CD4-positive, alpha-beta T cell treated with Interleukin-4 for 1 hour (primary cell): Measurements from ENCODE around the gene ASTN1.
"Not testable (repeated sequence)": the region's sequence is repeated elsewhere in the genome, so short reads cannot be mapped to it uniquely, and the experiment has no call there.

Experiments used
- DNase-seq, 2 donors: peaks; one replicate each; pipeline ENCODE4 v3.0.0-alpha.2; 2020 to 2022

Gene ASTN1

DNA sequence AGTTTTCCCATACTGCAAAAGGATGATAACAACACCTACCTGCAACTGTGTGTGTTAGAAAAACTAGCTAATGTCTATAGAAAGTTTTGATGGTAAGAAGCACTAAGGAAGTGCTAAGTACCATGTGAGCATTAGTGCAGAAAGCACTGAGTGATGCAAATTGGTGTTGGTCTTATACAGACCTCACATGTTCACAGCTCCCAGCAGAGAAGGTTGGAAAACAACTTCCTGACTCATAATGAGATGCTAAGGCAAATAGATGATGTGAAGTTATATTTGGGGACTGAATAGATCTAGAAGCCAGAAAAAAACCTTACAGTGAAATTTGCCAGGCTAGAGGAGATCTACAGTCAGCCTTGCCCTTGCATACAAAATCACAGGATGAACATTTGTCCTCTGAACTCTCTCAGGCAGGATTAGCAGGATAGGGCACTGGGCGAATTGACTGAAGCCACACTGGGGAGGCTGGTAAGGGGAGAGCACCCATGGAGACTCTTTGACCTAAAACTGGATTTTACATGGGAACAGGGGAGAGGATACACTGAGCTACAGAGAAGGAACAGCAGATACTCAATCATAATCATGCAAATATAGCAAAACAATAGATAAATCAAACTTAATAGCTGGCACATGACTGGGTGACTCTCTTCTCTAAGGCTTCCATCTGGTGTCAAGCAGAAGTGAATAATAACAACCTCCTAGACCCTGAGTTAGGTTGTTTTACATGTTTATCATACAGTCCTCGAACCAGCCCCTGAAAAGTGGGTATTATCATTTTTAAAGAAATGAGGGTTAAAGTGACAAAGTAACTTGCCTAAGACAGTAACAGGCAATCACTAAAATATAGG lies 61.3 kb downstream of the ASTN1 start:
- DNase-seq: no peak

DNA sequence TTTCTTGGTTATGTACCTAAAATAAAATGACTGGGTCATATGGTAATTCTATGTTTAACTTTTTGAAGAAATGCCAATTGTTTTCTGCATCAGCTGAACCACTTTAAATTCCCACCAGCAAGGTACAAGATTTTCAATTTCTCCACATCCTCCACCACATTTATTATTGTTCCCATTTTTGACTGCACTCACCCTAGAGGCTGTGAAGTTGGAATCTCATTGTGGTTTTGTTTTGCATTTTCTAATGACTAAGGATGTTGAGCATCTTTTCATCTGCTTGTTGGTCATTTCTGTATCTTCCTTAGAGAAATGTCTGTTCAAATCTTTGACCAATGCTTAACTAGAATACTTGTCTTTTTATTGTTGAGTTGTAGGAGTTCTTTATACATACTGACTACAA lies 72.5 kb downstream of the ASTN1 start:
- no peak for DNase-seq

DNA sequence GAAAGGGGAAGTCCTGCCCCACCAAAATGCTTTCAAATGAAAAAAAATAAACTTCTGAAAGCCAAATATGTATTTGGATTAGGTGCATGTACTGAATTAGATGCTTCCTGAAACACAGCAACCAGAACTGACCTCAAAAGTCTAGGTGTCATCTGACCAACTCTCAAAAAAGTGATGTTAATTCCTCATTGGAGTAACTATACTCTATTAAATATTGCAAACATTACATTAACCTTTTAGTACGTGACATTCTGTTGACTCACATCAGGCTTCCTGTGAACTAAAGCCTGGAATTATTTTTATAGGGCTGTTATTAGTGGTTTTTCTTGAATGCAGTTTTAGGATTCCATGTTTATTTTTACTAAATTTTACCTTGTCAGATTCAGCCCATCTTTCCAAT lies 73.5 kb downstream of the ASTN1 start:
- no peak for DNase-seq

DNA sequence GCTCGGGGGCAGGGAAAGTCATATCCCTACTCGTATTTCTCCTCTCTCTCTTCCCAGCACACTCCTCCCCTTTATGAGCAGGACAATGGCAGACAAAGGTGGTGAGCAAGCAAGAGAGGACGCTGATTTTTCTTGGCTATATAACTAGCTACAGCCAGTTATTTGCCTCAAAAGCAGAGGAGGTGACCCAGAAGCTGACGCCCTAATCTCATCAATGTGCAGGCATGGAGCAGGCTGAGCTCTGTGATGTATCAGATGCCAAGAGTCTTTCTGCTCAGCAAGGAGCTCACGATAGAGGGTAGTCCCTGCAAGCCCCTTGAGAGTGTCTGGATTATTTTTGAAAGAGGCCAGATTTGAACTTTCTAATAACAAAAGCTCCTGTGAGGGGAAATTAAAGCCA lies 75.5 kb downstream of the ASTN1 start:
- no peak for DNase-seq

DNA sequence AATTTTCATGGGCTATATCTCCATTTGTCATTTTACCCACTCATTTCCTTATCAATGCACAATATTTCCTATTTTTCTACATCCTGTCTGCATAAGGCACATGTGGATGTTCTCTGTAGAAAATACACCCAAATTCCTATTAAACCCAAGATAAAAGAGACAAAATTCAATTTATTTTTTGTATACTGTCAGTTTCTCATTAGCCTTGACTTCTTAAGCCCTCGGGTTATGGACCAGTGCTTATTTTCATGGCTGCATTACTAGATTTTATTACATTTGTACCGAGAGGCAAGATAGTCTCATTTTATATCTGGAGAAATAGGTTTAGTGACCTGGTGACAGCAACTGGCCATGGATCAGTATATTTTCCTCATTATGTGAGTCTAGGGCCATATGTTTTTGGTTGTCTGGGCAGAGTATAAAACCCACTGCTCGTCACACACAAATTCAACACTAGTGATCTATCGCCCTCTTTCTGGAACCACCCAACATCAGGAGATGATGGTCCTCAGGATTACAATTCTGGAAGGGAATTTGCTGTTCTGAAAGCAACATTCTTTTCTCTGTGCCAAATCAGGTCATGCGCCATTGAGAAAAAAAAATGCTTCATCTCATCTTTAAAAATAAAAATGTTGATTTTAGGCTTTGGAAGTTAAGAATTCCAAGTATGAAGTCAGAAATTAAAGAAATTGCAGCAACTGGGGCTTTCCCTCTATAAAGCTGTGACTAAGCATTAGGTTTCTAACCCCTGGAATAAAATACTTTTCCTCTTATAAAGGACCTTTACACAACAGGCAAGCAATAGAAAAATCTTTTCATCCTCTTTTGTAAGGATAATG lies 81.4 kb downstream of the ASTN1 start:
- no peak for DNase-seq

DNA sequence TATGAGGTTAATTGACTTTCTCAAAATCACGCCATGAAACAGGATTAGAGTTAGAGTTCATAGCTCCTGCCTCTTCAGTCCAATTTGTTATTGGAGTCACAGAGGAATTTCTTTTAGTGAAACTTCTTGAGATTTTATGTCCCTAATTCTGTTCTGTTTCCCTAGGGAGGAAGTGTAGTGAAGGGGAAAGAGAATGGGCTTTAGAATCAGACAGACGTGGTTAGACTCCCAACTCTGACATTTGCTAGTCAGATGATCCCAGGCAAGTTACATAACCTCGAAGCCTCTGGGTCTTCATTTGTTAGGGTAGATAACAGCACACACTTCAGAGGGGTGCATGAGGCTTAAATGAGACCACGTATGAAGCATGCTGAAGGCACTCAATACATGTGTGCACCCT lies 83.9 kb downstream of the ASTN1 start:
- DNase-seq: no peak

DNA sequence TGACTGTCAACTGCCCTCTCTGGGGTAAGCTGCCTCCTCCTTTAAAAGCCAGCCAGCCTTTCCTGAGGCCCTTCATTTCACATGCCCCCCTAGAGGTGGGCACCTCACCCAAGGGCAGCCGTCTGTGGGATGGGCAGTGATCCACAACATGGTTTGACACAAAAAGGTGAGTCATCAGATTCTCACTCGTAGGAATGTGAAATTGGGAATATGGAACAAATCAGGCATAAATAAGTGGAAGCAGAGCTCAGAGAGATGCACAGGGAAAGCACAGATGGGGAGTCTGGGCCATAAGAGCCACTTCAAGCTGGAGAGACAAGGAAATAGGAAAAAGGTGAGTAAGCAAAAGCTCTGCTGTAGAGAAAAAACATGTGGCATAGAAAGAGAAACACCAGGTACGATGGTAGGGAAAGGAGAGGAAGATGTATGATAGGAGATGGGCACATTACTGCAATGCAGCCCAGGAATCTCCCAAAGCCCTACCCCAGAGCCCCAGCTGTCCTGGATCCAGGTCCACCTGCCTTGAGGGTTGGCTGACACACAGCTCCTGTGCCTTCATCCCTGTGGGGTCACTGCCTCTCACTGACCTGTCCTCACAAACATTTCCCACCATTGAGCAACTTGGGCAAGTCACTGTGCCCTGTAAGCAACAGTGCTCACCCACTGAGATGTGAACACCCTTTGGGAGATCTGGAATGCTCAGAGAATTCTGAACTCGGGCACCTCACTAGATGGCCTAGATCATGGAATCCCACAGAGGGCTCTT lies 86.6 kb downstream of the ASTN1 start:
- no peak for DNase-seq

DNA sequence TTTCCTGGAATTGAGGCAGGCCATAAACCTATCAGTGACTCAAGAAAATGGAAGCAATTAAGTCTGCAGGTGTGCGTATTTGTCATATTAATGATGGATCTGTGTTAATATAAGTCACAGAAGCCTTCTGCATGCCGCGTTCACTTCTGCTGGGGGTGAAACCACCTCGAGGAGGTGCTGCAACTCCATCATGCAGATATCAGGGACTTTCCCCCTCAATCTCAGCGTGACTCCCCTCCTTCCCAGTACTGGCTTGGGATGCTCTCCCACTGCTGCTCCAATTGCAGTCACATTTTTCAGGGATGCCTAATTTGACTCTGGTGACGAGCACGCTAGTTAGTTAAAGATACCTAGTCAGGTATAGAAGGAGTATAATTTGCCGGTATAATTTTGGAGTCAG lies 87.5 kb downstream of the ASTN1 start:
- no peak for DNase-seq

DNA sequence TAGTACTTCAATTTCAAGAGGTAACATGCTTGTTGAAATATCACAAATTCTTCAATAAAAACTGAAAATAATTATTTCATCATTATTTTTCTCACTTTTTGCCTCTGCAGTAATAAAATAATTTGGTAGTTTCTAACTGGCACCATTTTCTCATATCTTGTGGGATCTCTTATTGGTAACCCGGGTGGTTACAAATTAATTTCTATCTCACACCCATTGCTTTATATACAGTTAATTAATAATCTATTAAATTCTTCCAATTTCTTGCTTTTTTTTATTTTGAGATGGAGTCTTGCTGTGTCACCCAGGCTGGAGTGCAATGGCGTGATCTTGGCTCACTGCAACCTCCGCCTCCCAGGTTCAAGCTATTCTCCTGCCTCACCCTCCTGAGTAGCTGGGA lies 89.7 kb downstream of the ASTN1 start:
- not testable (repeated sequence) for DNase-seq

DNA sequence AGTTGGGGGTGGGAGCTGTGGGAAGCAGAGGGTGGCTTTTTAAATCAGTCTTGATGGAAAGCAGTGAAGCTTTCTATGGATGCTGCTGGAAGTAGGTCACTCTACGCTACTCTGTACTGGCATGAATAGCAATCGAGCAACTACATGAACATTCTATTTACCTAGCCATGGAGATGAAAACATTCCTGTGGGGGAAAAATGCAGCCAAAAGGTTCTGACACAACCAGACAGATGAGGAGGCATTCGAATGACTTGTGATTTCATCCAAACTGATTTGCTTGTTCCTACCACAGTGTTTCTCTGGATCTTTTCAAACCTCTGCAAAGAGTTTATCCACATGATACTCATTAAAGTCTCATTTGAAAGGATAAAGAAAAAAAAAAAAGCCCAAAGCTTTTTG lies 95.0 kb downstream of the ASTN1 start:
- DNase-seq: no peak

DNA sequence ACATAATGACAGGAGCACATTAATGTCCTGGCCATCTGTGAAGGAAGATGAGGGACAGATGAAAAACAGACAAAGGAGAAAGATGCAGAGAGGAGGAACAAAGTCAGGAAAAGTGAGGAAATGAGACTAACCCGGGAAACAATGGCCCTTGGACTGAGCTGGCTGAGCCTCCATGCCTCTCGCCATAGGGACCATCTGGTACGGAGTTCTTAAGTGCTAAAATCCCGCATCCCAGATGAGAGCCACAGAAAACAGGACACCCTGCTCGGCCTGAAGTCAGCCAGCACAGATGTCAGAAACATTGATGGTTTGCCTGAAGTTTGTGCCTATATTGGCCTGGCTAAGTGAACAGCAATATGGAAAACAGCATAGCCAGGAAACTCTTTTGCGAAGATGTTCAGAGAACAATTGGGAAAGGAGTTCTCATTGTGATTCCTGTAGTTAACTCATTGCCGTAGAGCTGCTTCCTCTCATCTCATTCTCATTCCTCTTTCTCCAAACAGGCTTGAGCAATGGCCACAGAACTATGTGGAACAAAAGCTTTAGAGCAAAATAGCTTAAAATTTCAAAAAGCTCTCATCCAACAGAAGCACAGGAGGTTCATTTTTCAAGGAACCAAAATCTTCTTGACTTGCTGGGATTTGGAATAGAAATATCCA lies 96.6 kb downstream of the ASTN1 start:
- no peak for DNase-seq

DNA sequence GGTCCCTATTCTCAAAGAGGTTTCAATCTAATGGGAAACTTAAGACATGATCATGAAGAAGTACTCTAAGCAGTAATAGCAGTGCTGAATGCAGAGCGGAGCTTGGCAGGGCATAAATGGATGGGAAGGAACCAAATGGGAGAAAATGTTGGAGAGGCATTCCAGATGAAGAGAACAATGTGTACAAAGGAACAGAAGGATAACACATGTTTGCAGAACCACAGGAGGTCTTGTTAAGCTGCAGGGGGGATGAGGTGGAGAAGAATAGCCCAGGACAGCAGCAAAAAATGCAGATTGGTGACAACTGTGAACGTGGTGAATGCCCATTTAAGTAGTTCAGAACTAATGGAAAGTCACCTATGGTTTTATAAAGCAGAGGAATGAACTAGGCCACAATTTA lies 99.1 kb downstream of the ASTN1 start:
- DNase-seq: no peak

DNA sequence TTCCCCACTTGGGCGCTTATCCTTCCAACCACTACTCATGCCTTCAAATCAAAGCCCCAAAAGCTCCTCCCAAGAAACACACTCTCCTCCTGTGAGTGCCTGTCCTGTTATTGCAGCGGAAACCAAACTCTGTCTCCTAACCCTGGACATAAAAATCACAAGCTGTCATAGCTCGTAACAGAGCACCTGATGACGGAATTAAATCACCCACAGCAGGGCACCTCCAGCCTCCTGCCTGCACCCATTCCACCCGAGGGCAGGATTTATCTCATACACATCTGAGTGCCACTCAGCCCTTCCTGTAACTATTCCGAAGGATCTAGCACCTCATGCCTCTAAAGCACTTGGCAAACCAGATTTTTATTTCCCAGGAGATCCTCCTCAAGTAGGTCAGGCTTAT lies 100.9 kb downstream of the ASTN1 start:
- DNase-seq: no peak

DNA sequence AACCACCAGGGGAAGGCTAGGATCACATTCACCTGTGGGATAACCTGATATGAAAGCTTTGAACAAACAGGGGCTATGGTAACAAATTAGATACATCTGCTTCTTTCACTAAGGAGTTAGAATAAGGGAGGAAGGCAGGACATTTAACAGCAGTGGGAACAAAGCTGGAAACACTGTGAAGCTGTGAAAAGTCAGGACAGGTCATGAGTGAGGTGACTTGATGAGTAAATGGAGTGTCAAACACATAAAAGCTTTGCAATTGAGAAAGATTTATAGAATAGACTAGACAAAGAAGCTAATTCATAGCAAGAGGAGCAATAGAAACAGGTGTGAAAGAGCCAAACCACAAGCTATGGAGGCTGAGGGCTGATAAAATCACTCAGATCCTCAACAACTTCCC lies 110.0 kb downstream of the ASTN1 start:
- DNase-seq: no peak

DNA sequence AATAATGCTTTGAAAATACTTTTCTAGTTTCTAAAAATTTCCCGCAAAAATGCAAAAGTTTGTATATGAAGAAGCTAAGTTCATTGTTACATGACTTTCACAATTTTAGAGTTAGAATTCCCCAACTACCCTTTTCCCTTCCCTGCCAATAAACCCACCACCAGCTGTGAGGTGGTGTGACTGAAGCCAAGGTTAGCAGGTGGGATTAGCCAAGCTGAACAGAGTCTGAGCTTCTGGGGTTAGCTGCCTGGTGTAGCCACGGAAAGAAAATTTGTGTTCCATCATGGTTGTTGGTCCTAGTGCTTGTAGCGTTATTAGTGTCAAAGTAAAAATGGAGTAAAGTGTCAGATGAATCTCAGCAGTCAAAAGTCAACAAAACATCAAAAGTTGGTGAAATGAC lies 110.9 kb downstream of the ASTN1 start:
- no peak for DNase-seq

DNA sequence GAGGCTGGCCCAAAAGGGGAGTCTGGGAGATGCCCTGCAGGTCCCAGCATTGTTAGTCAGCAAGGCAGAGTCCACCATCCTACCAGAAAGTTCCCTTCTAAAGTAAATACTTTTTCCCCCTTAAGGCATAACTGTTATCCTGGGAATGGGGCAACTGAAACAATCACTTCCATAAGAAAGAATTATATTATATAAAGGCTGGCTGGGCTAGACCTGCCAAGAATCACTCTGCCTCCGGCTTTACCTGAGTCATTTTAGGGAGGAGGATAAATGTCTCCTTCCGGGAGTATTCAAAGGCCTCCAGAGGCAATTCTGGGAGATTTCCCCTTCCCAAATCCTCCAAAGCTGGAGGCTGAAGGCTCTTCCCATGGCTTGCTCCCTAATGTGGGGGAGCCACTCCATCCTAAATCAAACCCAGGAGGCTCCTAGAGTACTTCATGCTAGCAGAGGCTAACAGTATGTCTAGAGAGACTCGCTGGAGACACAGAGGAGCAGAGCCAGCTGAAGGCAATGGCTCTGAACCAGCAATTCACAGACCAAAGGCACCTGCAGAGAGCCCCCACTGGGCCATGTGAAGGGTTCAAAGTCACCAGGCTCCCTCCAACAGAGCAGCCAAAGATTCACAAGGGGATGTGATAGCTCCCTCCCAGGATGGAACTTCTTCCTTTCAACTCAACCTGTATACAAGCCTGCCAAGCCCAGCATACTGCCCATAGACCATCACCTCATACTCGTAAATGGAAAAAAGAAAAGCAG lies 116.0 kb downstream of the ASTN1 start:
- DNase-seq: no peak

DNA sequence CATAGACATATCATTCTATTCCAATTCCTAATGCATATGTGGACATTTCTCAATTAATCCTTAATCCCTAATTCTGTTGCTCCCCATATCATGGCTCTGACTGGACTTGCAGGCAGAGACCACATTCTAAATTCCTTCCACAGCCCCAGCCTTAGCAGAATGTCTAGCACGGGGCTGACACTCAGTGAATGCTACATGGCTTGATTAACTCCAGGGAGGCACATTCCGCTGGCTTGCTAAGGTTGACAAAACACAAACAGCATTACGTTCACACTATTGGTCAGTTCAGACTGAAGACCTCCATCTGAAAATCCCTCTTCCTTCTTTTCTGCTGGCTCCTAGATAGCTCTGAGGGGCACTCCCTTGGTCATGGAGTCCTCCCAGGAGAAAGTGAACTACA lies 119.4 kb downstream of the ASTN1 start:
- no peak for DNase-seq

DNA sequence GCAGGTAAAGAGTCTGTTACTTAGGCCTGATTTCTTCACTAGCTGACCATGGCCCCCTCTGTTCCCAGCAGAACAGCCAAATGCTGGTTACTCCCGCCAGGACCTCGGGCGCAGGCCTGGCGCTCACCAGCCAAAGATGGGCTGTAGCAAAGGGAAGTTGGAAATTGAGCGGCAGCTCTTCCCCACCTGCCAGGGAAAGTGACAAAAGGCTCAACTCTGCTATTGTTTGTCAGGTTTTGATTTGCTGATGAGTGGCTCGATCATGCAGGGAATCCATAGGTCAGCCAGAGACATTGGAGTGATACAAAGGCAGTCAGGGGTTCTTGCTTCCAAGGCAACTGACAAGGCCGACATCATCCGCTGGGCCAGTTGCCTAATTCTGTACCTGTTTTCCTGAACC lies 120.1 kb downstream of the ASTN1 start:
- DNase-seq: no peak

DNA sequence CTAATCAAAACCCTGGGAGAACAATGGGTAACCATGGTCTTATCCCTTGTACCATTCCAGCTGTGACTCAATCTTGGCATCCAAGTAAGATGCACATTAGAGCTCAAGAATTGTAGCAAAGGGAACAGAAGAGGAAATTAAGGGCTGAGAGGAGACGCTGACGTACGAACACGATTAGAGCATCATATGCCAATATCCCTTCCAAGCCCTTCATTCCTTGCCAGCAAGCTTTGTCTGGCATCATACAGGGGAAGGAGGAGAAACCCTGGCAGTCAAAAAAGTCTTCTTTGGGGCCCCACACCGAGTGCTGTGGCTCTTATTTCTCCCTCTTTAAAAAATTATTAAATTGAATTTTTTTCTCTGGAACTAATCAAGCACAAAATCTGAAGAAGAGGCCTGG lies 120.9 kb downstream of the ASTN1 start:
- DNase-seq: no peak

DNA sequence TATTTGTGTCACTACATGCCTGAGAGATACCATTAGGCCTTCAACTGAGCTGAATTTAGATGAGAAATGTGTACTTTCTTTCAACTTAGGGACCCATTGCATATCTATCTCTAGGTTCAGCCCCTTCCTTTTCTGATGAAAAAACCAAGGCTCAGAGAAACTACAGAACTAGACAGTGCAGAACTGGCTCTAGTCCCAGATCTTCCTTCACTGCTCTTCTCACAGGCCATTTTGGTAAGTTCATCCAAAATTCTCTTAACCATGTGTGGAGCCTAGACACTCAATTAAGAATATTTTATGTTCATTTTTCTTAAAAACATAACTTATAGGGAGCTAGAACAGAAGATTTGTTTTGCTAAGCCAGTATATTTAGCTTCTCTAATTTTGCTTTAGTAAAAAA lies 128.9 kb downstream of the ASTN1 start:
- no peak for DNase-seq

DNA sequence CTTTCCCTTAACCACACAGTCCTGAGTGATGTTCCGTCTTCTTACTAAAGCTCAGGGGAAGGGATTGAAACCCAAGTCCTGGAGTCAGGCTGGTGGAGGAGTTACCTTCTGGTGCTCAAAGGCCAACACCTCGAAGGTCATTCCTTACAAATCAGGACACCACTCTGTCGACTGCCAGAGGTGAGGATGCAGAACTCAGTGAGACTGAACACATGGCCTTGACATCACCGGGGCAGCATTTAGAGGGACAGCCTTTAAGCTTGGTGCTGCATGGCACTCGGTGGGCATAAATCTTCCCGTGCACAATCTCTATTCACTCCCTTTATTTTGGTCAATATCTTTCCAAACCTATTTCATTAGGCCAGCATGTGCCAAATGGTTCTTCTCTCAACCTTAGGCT lies 130.9 kb downstream of the ASTN1 start:
- no peak for DNase-seq

DNA sequence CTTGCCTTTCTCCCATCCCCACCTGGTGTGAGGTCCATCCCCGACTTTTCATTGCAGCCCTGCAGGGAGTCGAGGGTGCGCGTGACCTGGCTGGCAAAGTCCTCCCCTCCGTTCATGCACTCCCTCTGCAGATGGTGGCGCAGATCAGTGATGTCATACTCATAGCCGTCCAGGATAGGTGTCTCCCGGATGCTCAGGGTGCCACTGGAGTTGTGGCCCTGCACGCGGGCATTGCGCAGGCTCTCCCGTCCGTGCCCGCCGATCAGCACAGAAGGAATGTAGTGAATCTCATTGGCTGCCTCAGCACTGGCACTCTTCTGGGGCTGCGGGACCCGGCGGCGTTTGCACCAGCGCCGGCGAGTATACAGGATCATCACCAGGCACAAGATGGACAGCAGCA lies 132.1 kb downstream of the ASTN1 start:
- no peak for DNase-seq
